Endothelial cell of umbilical vein (primary cell): ENCODE results near the gene CPHXL2. TPM values are rescaled to one million over a fixed set of nuclear protein-coding genes. Genes with fewer than 3 reads are reported as not detected.

Experiments
- BruUV-seq: library from RNA; stranded (reverse); fragments of 400-500 nt; replicated peaks from 2 replicates; lab custom pipeline; 2021; lab: Mats Ljungman, UMichigan
- CTCF ChIA-PET: fragments of 300-600, 350-600 bp; sonication (Branson Sonifier 250); formaldehyde crosslinking; loops from one replicate; lab custom pipeline; 2021; ENCODE audit warnings: antibody characterized with exemption, inconsistent platforms; lab: Charles Lee
- POLR2A ChIA-PET: fragments of 300-600, 350-600 bp; sonication (Branson Sonifier 250); formaldehyde crosslinking; loops from one replicate; lab custom pipeline; 2021; ENCODE audit warnings: antibody characterized with exemption, inconsistent platforms; lab: Charles Lee
- DNase-seq: peaks from one replicate; pipeline ENCODE4 v3.0.0-alpha.2; 2011; ENCODE audit warnings: low read depth, low spot score
- FAIRE-seq: peaks from 2 replicates; lab custom pipeline; 2011; peaks lifted over from hg19 to GRCh38; lab: Jason Lieb, UNC
- H2AFZ ChIP-seq: 2 replicates; pipeline ENCODE4 v1.6.0; 2012; ENCODE audit warnings: low read depth, low read length, control low read depth, inconsistent platforms
- H3K27ac ChIP-seq: 2 replicates; pipeline ENCODE4 v1.5.1; 2011; ENCODE audit warnings: low read depth, mild to moderate bottlenecking, control low read depth, low read length, moderate library complexity; ENCODE audit not compliant: insufficient read depth
- H3K27me3 ChIP-seq, 2 experiments: 2 replicates each; pipeline versions ENCODE4 v1.6.0 to v1.6.1; 2011; ENCODE audit warnings: low read length in 2 of 2, mixed read lengths in 1 of 2; ENCODE audit not compliant: control insufficient read depth in 2 of 2, insufficient read depth in 2 of 2
- H3K36me3 ChIP-seq, 2 experiments: 2 replicates in 1 of 2; 3 replicates in 1 of 2; pipeline ENCODE4 v1.5.1; 2011; ENCODE audit warnings: low read length in 2 of 2, mild to moderate bottlenecking in 1 of 2, moderate library complexity in 1 of 2; ENCODE audit not compliant: control insufficient read depth in 2 of 2, insufficient read depth in 2 of 2; ENCODE audit errors: extremely low read depth in 1 of 2
- H3K4me1 ChIP-seq: 3 replicates; pipeline ENCODE4 v1.5.1; 2011; ENCODE audit warnings: mild to moderate bottlenecking, low read length; ENCODE audit not compliant: control insufficient read depth, insufficient read depth; ENCODE audit errors: extremely low read depth
- H3K4me2 ChIP-seq: 2 replicates; pipeline ENCODE4 v1.6.1; 2011; ENCODE audit warnings: low read length, control low read depth, mixed read lengths; ENCODE audit not compliant: insufficient read depth
- H3K4me3 ChIP-seq, 3 experiments: fragments of 200-600 bp in 1 of 3; sonication (generic), shearing (Covaris generic) in 1 of 3; replicated peaks in 1 of 3; 2 replicates each; pipeline ENCODE4 v1.5.1; 2011 to 2016; ENCODE audit warnings: control low read depth in 3 of 3, low read length in 3 of 3, mild to moderate bottlenecking in 2 of 3, inconsistent platforms in 1 of 3, low read depth in 1 of 3, moderate library complexity in 1 of 3; ENCODE audit not compliant: insufficient read depth in 1 of 3
- H3K79me2 ChIP-seq: 2 replicates; pipeline ENCODE4 v1.6.0; 2012; ENCODE audit warnings: low read length, inconsistent platforms; ENCODE audit not compliant: control insufficient read depth, insufficient read depth
- H3K9ac ChIP-seq: replicated peaks from 2 replicates; pipeline ENCODE3; 2011; ENCODE audit warnings: low read length, control low read depth; ENCODE audit not compliant: insufficient read depth; ENCODE audit errors: extremely low read depth
- H3K9me1 ChIP-seq: replicated peaks from 3 replicates; pipeline ENCODE4 v1.6.0; 2011; ENCODE audit warnings: mild to moderate bottlenecking, low read length; ENCODE audit not compliant: control insufficient read depth, insufficient read depth; ENCODE audit errors: extremely low read depth
- H3K9me3 ChIP-seq: replicated peaks from 2 replicates; pipeline ENCODE4 v1.5.1; 2012; ENCODE audit warnings: low read length, inconsistent platforms; ENCODE audit not compliant: control insufficient read depth, insufficient read depth
- H4K20me1 ChIP-seq: replicated peaks from 2 replicates; pipeline ENCODE3; 2011; ENCODE audit warnings: mild to moderate bottlenecking, low read length; ENCODE audit not compliant: control insufficient read depth, insufficient read depth; ENCODE audit errors: extremely low read depth
- EZH2 ChIP-seq: IDR thresholded peaks from 2 replicates; pipeline ENCODE4 v1.6.1; 2012; ENCODE audit warnings: borderline replicate concordance, low read depth, mild to moderate bottlenecking, moderate library complexity, low read length, inconsistent platforms; ENCODE audit not compliant: severe bottlenecking
- FOS ChIP-seq: IDR thresholded peaks from 2 replicates; pipeline ENCODE4 v1.6.1; 2011; ENCODE audit warnings: mild to moderate bottlenecking, low read length, moderate library complexity, borderline replicate concordance; ENCODE audit not compliant: insufficient read depth
- GATA2 ChIP-seq: IDR thresholded peaks from 2 replicates; pipeline ENCODE4 v1.7.0; 2011; ENCODE audit warnings: low read depth, mild to moderate bottlenecking, moderate library complexity, mixed read lengths, low read length; ENCODE audit not compliant: insufficient read length, insufficient read depth
- JUN ChIP-seq: IDR thresholded peaks from 2 replicates; pipeline ENCODE4 v1.6.1; 2011; ENCODE audit warnings: borderline replicate concordance, low read depth; ENCODE audit not compliant: insufficient read length, insufficient read depth
- MYC ChIP-seq: IDR thresholded peaks from one replicate; pipeline ENCODE4 v1.6.1; 2011; ENCODE audit warnings: mild to moderate bottlenecking, low read depth, low read length
- POLR2A ChIP-seq: IDR thresholded peaks from 2 replicates; pipeline ENCODE4 v1.6.1; 2012; ENCODE audit warnings: low read depth, mild to moderate bottlenecking, control low read depth, low read length
- POLR2AphosphoS5 ChIP-seq: IDR thresholded peaks from 2 replicates; pipeline ENCODE4 v1.6.1; 2012; ENCODE audit warnings: low read depth, mild to moderate bottlenecking, control low read depth, low read length, moderate library complexity; ENCODE audit not compliant: insufficient read depth
- dilution Hi-C: fragments of 300-500 bp; cut with MboI; formaldehyde crosslinking; loops from one replicate; pipeline ENCODE4 v1.15.0; 2019; ENCODE audit warnings: low sequenced_read_pairs; ENCODE audit not compliant: extremely low pct_ligation_motif_present
- intact Hi-C: fragments of 100-400 bp; cut with micrococcal nuclease; formaldehyde crosslinking; loops from one replicate; pipeline ENCODE4 v1.10.0; 2022
- polyA plus RNA-seq, 4 experiments: library from polyadenylated mRNA; depleted of rRNA in 3 of 4; stranded (reverse) in 3 of 4; unstranded in 1 of 4; fragments of >200 nt; gene quantifications; 2 replicates each; pipeline versions ENCODE4 v1.2.1 to v1.2.3, GENCODE V29; 2011 to 2012; ENCODE audit warnings: missing spikeins in 1 of 4
- total RNA-seq: library from RNA; stranded (reverse); gene quantifications from 2 replicates; pipeline ENCODE4 v1.2.3, GENCODE V29; 2021
- TF ChIP-seq, protein P1 (sequence below): IDR thresholded peaks from 2 replicates; pipeline ENCODE4 v1.6.1; 2011; ENCODE audit not compliant: insufficient read depth, insufficient read length
- TF ChIP-seq, protein P2 (sequence below), 2 donors: IDR thresholded peaks; 1 replicate in 1 of 2; 2 replicates in 1 of 2; pipeline ENCODE4 v1.5.1; 2011; ENCODE audit warnings: low read length in 2 of 2, mild to moderate bottlenecking in 2 of 2, moderate library complexity in 2 of 2, control low read depth in 1 of 2, inconsistent platforms in 1 of 2, low read depth in 1 of 2; ENCODE audit not compliant: insufficient read depth in 1 of 2; ENCODE audit errors: extremely low read depth in 1 of 2

Gene CPHXL2
- total and polyA plus RNA-seq, 2 donors (not counting 3 experiments of a cell fraction or from before 2014, with no cell fraction given), result not detected

DNA sequence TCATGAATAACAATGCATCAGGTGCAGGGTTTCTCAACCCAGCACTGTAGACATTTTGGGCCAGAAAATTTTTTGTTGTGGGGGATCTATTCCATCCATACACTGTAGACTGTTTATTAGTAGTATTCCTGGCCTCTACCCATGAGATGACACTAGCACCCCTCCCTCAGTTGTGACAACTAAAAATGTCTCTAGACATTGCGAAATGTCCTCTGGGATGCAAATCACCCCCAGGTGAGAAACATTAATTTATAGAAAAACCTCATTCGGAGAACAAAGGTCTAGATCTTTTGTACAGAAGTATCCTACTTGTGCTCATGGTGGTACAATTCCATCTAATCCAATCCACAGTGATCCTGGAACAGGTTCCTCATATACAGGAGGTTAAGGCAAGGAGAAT, 58.0 kb downstream of the CPHXL2 start:
- Histone ChIP-seq H3K4me3 (no peak overlapping the region), H3K9ac (no peak overlapping the region), H2AFZ (no peak overlapping the region), H3K27me3 (no peaks in the 10 kb centered on the region), H3K79me2 (peaks cover 14% of the 10 kb centered on the region), H3K9me3 (no peaks in the 10 kb centered on the region), H3K9me1 (no peaks in the 10 kb centered on the region), H3K4me1 (peaks cover 14% of the 10 kb centered on the region), H4K20me1 (no peaks in the 10 kb centered on the region), H3K27ac (no peak overlapping the region), H3K4me2 (no peak overlapping the region), H3K36me3 (peaks cover 7 to 11% of the 10 kb centered on the region in 2 experiments)
- no peak for DNase-seq
- BruUV-seq, result no TSS peak
- no peak for TF ChIP-seq JUN
- no peak for TF ChIP-seq GATA2
- no peak for TF ChIP-seq POLR2AphosphoS5
- no peak for TF ChIP-seq MYC
- TF ChIP-seq EZH2, result no peak
- TF ChIP-seq, protein P1, sequence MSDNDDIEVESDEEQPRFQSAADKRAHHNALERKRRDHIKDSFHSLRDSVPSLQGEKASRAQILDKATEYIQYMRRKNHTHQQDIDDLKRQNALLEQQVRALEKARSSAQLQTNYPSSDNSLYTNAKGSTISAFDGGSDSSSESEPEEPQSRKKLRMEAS, result no peak
- ChIA-PET CTCF (interaction anchor here (1.0 to 1.2 kb wide), 2 partner anchors 13 to 148 kb away, joined by 3 read pairs; no protein-coding TSS in a partner anchor), POLR2A (no interaction called here)
- FAIRE-seq, result no peak
- dilution Hi-C loops, result no loop called here
- intact Hi-C loops, result no loop called here

DNA sequence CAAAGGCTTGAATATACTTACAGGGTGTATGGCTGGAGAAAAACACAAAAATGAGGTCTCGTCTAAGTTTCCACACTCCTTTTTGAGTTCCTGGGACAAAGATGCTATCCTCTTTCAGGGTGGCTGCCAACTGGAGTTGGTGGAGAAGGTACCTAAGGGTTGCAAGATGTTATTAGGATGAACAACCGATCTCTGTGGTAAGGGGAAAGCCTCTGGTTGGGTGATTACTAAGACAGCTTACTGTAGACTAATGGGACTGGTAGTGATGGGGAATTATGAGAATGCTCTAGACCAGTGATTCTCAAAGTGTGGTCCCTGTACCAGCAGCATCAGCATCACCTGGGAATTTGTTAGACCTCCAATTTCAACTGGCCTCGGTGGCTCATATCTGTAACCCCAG, 59.7 kb downstream of the CPHXL2 start:
- CTCF ChIA-PET, result no interaction called here
- intact Hi-C loops, result no loop called here

More for the DNA sequence above, 59.7 kb downstream of the CPHXL2 start:
- Histone ChIP-seq H3K79me2 (peaks cover 7% of the 10 kb centered on the region), H4K20me1 (no peaks in the 10 kb centered on the region), H3K27me3 (no peaks in the 10 kb centered on the region), H3K9me3 (no peaks in the 10 kb centered on the region), H2AFZ (no peak overlapping the region), H3K27ac (no peak overlapping the region), H3K36me3 (peaks cover 10 to 11% of the 10 kb centered on the region in 2 experiments), H3K4me3 (no peak overlapping the region), H3K4me2 (no peak overlapping the region), H3K4me1 (peaks cover 10% of the 10 kb centered on the region), H3K9ac (no peak overlapping the region), H3K9me1 (no peaks in the 10 kb centered on the region)
- no TSS peak for BruUV-seq
- dilution Hi-C loops, result no loop called here
- POLR2A ChIA-PET, result no interaction called here
- TF ChIP-seq, protein P1, result no peak
- TF ChIP-seq EZH2 (no peak), POLR2A (no peak), GATA2 (no peak), FOS (no peak), POLR2AphosphoS5 (no peak), MYC (no peak), JUN (no peak)
- TF ChIP-seq, protein P2, sequence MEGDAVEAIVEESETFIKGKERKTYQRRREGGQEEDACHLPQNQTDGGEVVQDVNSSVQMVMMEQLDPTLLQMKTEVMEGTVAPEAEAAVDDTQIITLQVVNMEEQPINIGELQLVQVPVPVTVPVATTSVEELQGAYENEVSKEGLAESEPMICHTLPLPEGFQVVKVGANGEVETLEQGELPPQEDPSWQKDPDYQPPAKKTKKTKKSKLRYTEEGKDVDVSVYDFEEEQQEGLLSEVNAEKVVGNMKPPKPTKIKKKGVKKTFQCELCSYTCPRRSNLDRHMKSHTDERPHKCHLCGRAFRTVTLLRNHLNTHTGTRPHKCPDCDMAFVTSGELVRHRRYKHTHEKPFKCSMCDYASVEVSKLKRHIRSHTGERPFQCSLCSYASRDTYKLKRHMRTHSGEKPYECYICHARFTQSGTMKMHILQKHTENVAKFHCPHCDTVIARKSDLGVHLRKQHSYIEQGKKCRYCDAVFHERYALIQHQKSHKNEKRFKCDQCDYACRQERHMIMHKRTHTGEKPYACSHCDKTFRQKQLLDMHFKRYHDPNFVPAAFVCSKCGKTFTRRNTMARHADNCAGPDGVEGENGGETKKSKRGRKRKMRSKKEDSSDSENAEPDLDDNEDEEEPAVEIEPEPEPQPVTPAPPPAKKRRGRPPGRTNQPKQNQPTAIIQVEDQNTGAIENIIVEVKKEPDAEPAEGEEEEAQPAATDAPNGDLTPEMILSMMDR (IDR thresholded peaks at IDR 0.05; ENCODE audit: extremely low read depth in 1 of 2, insufficient read depth in 1 of 2, low read depth in 1 of 2, low read length in 2 of 2), result no peak
- DNase-seq, result no peak
- no peak for FAIRE-seq
